ENCODE results near the gene ATXN7L1. TPM values are rescaled to one million over a fixed set of nuclear protein-coding genes. Genes with fewer than 3 reads are reported as not detected.

Gene ATXN7L1
- total and polyA plus RNA-seq, 2 of the 8 experiments (the other 6 are each of a cell fraction or from before 2014, with no cell fraction given), result 14.3 to 34.0 TPM

GRCh38 chr7:105640956-105641810 is 235.2 kb downstream of the ATXN7L1 start:
- Histone ChIP-seq H3K4ac (replicated peaks; ENCODE audit: insufficient read length, low read depth, low read length) (peak overlapping the region; percentile 70), H4K5ac (ENCODE audit: insufficient read length, low read depth, low read length) (no peak overlapping the region), H3K79me1 (ENCODE audit: low read depth, low read length) (0 out of 2 replicates have a peak, but pooled peaks cover 2% of the 10 kb centered on the region), H3K14ac (ENCODE audit: insufficient read length) (no peak overlapping the region), H4K8ac (ENCODE audit: extremely low read depth, insufficient read depth, low read length) (no peak overlapping the region; the same call in none of the 2 replicates), H3K36me3 (ENCODE audit: control insufficient read depth in 2 of 4, insufficient read depth in 4 of 4, low read length in 3 of 4) (peaks cover 0 to 16% (median 0%) of the 10 kb centered on the region in 4 experiments; a peak in 2 of 8 replicates), H3K4me2 (ENCODE audit: insufficient read depth in 1 of 2, low read depth in 2 of 2, low read length in 2 of 2) (no peak overlapping the region), H3K4me3 (ENCODE audit: extremely low read depth in 1 of 4, insufficient read depth in 2 of 4, low read depth in 3 of 4, low read length in 4 of 4) (no peak overlapping the region), H3K56ac (replicated peaks; ENCODE audit: insufficient read length, low read depth, low read length) (peak overlapping the region; percentile 52), H3K27ac (ENCODE audit: low read depth, low read length) (no peak overlapping the region), H2AFZ (ENCODE audit: low read length) (no peak overlapping the region), H3K18ac (ENCODE audit: extremely low read depth, low read length) (no peak overlapping the region; the same call in 1 of the 2 replicates), H2BK5ac (ENCODE audit: low read depth, low read length) (peak overlapping the region; percentile 94; the same call in 1 of the 2 replicates), H2BK12ac (ENCODE audit: low read depth, low read length) (peak overlapping the region; percentile 78; the same call in 1 of the 2 replicates), H3K4me1 (replicated peaks in 1 of 4; ENCODE audit: control insufficient read depth in 3 of 4, insufficient read depth in 4 of 4, low read length in 3 of 4) (peaks cover 30 to 66% (median 42%) of the 10 kb centered on the region in 4 experiments), H3K79me2 (ENCODE audit: control insufficient read depth in 1 of 2, insufficient read depth in 2 of 2, low read length in 2 of 2) (peaks cover 0 to 20% of the 10 kb centered on the region in 2 experiments; a peak in 2 of 4 replicates), H2BK15ac (ENCODE audit: low read length) (peak overlapping the region; percentile 8; the same call in 1 of the 2 replicates), H3K23ac (ENCODE audit: insufficient read length) (no peak overlapping the region), H3K23me2 (ENCODE audit: low read depth, low read length) (peaks cover 14% of the 10 kb centered on the region), H4K20me1 (replicated peaks in 1 of 2; ENCODE audit: control insufficient read depth in 1 of 2, insufficient read depth in 2 of 2, low read length in 2 of 2) (no peaks in the 10 kb centered on the region), H2BK120ac (replicated peaks; ENCODE audit: low read depth, low read length) (peak overlapping the region; percentile 70), H2AK5ac (ENCODE audit: low read depth, low read length) (peak overlapping the region; percentile 85; the same call in 1 of the 2 replicates), H2BK20ac (ENCODE audit: low read length) (peak overlapping the region; percentile 44), H3K9me3 (ENCODE audit: insufficient read depth in 2 of 2, low read depth in 1 of 2, low read length in 1 of 2) (no peaks in the 10 kb centered on the region), H4K91ac (replicated peaks; ENCODE audit: insufficient read length, low read length) (peak overlapping the region; percentile 99), H3K9ac (replicated peaks in 1 of 4; ENCODE audit: extremely low read depth in 1 of 4, low read depth in 3 of 4, low read length in 3 of 4) (no peak overlapping the region; a peak in 2 of 7 replicates), H3K27me3 (replicated peaks in 1 of 4; ENCODE audit: control insufficient read depth in 3 of 4, extremely low read depth in 1 of 4, insufficient read depth in 3 of 4, low read length in 3 of 4) (no peaks in the 10 kb centered on the region)
- FAIRE-seq (no peak), DNase-seq (ENCODE audit: low read depth in 1 of 2, low spot score in 2 of 2) (no peak)
- WGBS, 2 experiments (ENCODE audit: extremely low coverage in 1 of 2, insufficient coverage in 1 of 2, insufficient read length in 1 of 2, insufficient replicate concordance in 2 of 2, low coverage in 1 of 2, low lambda C conversion rate in 2 of 2, missing lambda C conversion rate in 1 of 2), result 85% methylated on average over 16 of the region's 16 CpGs; no CpG with 5 or more reads in 1 of the 2 experiments
- peak; percentile 40; the same call in 1 of the 2 replicates for TF ChIP-seq E2F6 (IDR thresholded peaks at IDR 0.05)
- TF ChIP-seq POLR2A (IDR thresholded peaks at IDR 0.05; ENCODE audit: control extremely low read depth in 1 of 2, low read depth in 2 of 2, low read length in 2 of 2), result no peak
- ChIA-PET POLR2A (ENCODE audit: partially characterized antibody) (interaction anchor here (0.6 to 4.0 kb wide), 5 partner anchors 8 to 33 kb away, joined by 3 to 23 read pairs (median 4); no protein-coding TSS in a partner anchor), CTCF (ENCODE audit: partially characterized antibody) (interaction anchor here (0.9 to 8.1 kb wide), 9 partner anchors 9 to 401 kb away, joined by 3 to 38 read pairs (median 5); no protein-coding TSS in a partner anchor)

Data from H1 (cell line).